Measurements from ENCODE around the gene NRCAM.

Gene NRCAM

GRCh38 chr7:108211382-108212201 lies 244.6 kb downstream of the NRCAM start:
- TF ChIP-seq ZNF645 (tag by site-specific recombination; IDR thresholded peaks at IDR 0.05) (no peak), EGR2 (tag by site-specific recombination; IDR thresholded peaks at IDR 0.05; ENCODE audit: low read depth) (peak; percentile 21; the same call in 1 of the 2 replicates), ZNF610 (tag by site-specific recombination; IDR thresholded peaks at IDR 0.05; ENCODE audit: borderline replicate concordance) (no peak), ZNF202 (tag by site-specific recombination; IDR thresholded peaks at IDR 0.05; ENCODE audit: borderline replicate concordance) (no peak), ZFHX2 (tag by site-specific recombination; conservative IDR thresholded peaks at IDR 0.05) (peak; percentile 31; the same call in 1 of the 2 replicates), GLI2 (tag by site-specific recombination; IDR thresholded peaks at IDR 0.05; ENCODE audit: borderline replicate concordance, low read depth) (no peak), ZNF629 (tag by site-specific recombination; IDR thresholded peaks at IDR 0.05) (no peak), MEIS1 (CRISPR knock-in tag; IDR thresholded peaks at IDR 0.05; ENCODE audit: borderline replicate concordance) (no peak)
- Histone ChIP-seq H3K36me3 (ENCODE audit: control insufficient read depth in 2 of 2, insufficient read depth in 1 of 2, low read length in 2 of 2) (no peaks in the 10 kb centered on the region), H3K4me1 (ENCODE audit: control insufficient read depth, insufficient read depth, low read length) (no peaks in the 10 kb centered on the region), H3K4me3 (ENCODE audit: low read depth, low read length) (no peak overlapping the region), H3K9me3 (ENCODE audit: control insufficient read depth, insufficient read depth, low read depth, low read length) (no peaks in the 10 kb centered on the region), H3K27ac (ENCODE audit: extremely low read depth, low read depth, low read length) (no peak overlapping the region)
- ChIA-PET CTCF (no interaction called here), POLR2A (no interaction called here)

- TF ChIP-seq ZNF223 (tag by site-specific recombination; IDR thresholded peaks at IDR 0.05): no peak
- TF ChIP-seq ZFP69B (tag by site-specific recombination; IDR thresholded peaks at IDR 0.05): no peak
- no peak for TF ChIP-seq ZNF266 (tag by site-specific recombination; IDR thresholded peaks at IDR 0.05; ENCODE audit: low read depth)
- TF ChIP-seq ZIC2 (tag by site-specific recombination; IDR thresholded peaks at IDR 0.05): no peak
- no peak for TF ChIP-seq ZNF239 (tag by site-specific recombination; IDR thresholded peaks at IDR 0.05)
- TF ChIP-seq SP3 (tag by site-specific recombination; IDR thresholded peaks at IDR 0.05): no peak
- TF ChIP-seq ZNF404 (tag by site-specific recombination; IDR thresholded peaks at IDR 0.05): no peak
- no peak for TF ChIP-seq SP7 (tag by site-specific recombination; IDR thresholded peaks at IDR 0.05)
- no peak for TF ChIP-seq ZNF292 (tag by site-specific recombination; IDR thresholded peaks at IDR 0.05; ENCODE audit: borderline replicate concordance, low read depth)
- no peak for TF ChIP-seq ZNF184 (tag by site-specific recombination; IDR thresholded peaks at IDR 0.05)
- TF ChIP-seq ZNF19 (tag by site-specific recombination; IDR thresholded peaks at IDR 0.05; ENCODE audit: low read depth): no peak
- TF ChIP-seq ZNF518A (tag by site-specific recombination; conservative IDR thresholded peaks at IDR 0.05; ENCODE audit: low read depth): no peak
- no peak for TF ChIP-seq ZNF169 (tag by site-specific recombination; IDR thresholded peaks at IDR 0.05)
- TF ChIP-seq ELK4 (IDR thresholded peaks at IDR 0.05; ENCODE audit: borderline replicate concordance, low read depth, low read length): no peak
- Histone ChIP-seq H3K4me1 (ENCODE audit: control insufficient read depth, insufficient read depth, low read length) (no peaks in the 10 kb centered on the region), H3K9me3 (ENCODE audit: control insufficient read depth, insufficient read depth, low read depth, low read length) (no peaks in the 10 kb centered on the region), H3K36me3 (ENCODE audit: control insufficient read depth in 2 of 2, insufficient read depth in 1 of 2, low read length in 2 of 2) (no peaks in the 10 kb centered on the region), H3K4me3 (ENCODE audit: low read depth, low read length) (no peak overlapping the region), H3K27ac (ENCODE audit: extremely low read depth, low read depth, low read length) (no peak overlapping the region)
- ChIA-PET POLR2A (no interaction called here), CTCF (no interaction called here)
These were observed 245.4 kb downstream of the NRCAM start for GRCh38 chr7:108210796-108211195.
